Activated CD4-positive, alpha-beta T cell treated with anti-CD3 and anti-CD28 coated beads, Interleukin-2, Interleukin-4, amounts not matched to agents 100 ng/mL and 50 ng/mL, durations not matched to agents 16 hours and 8 hours (primary cell): ENCODE data around the gene ACD.
A peak's percentile ranks its signal among the peaks of the same experiment; 100 is the strongest.

ENCODE experiments used
- DNase-seq: peaks from one replicate; pipeline ENCODE4 v3.0.0-alpha.2; 2020; ENCODE audit warnings: low spot score

The ACD gene

GRCh38 chr16:67647681-67648080 is 12.4 kb downstream of the ACD start:
- DNase-seq, result no peak

GRCh38 chr16:67647111-67647651 is 12.9 kb downstream of the ACD start:
- DNase-seq, result no peak

- DNase-seq, result no peak
These were observed 14.5 kb downstream of the ACD start for GRCh38 chr16:67645397-67646121.

- no peak for DNase-seq
These were observed 16.0 kb downstream of the ACD start for GRCh38 chr16:67644038-67644437.

GRCh38 chr16:67641779-67642708 is 18.0 kb downstream of the ACD start:
- no peak for DNase-seq

GRCh38 chr16:67637625-67638024 is 22.4 kb downstream of the ACD start:
- DNase-seq, result no peak

- DNase-seq, result no peak
These were observed 23.3 kb downstream of the ACD start for GRCh38 chr16:67636713-67637112.

GRCh38 chr16:67632415-67633172 is 27.5 kb downstream of the ACD start:
- DNase-seq, result no peak

GRCh38 chr16:67628216-67628615 is 31.8 kb downstream of the ACD start:
- no peak for DNase-seq

- DNase-seq, result no peak
These were observed 46.3 kb downstream of the ACD start for GRCh38 chr16:67613808-67614207.

GRCh38 chr16:67608364-67608763 is 51.7 kb downstream of the ACD start:
- peak; percentile 22 for DNase-seq
